Mesothelial cell of epicardium (in vitro differentiated cells): ENCODE results near the gene FYCO1. TPM values are rescaled to one million over a fixed set of nuclear protein-coding genes. Genes with fewer than 3 reads are reported as not detected.
A peak's percentile ranks its signal among the peaks of the same experiment; 100 is the strongest.

ENCODE experiments used
- DNase-seq, 2 experiments: peaks; one replicate each; pipeline ENCODE4 v3.0.0; 2021; ENCODE audit warnings: low spot score in 2 of 2; ENCODE audit not compliant: unreplicated experiment in 2 of 2
- H3K27ac Mint-ChIP-seq: 2 replicates; pipeline ENCODE4 v1.8.0; 2021; ENCODE audit warnings: mixed read lengths
- H3K27me3 Mint-ChIP-seq: 2 replicates; pipeline ENCODE4 v1.8.0; 2021; ENCODE audit warnings: low read depth, mixed read lengths
- H3K36me3 Mint-ChIP-seq: 2 replicates; pipeline ENCODE4 v1.8.0; 2021; ENCODE audit warnings: mixed read lengths
- H3K4me1 Mint-ChIP-seq: 2 replicates; pipeline ENCODE4 v1.8.0; 2021; ENCODE audit warnings: mixed read lengths
- H3K4me3 Mint-ChIP-seq: 2 replicates; pipeline ENCODE4 v1.8.0; 2021; ENCODE audit warnings: mild to moderate bottlenecking, moderate library complexity, mixed read lengths
- H3K9me3 Mint-ChIP-seq: 2 replicates; pipeline ENCODE4 v1.8.0; 2021; ENCODE audit warnings: mixed read lengths
- CTCF ChIP-seq: fragments of 200-600 bp; sonication (generic); IDR thresholded peaks from one replicate; pipeline ENCODE4 v1.5.0; 2021; ENCODE audit warnings: antibody characterized with exemption; ENCODE audit not compliant: unreplicated experiment
- total RNA-seq: library from RNA; stranded (reverse); gene quantifications from 3 replicates; pipeline ENCODE4 v1.2.1, GENCODE V29; 2021

The FYCO1 gene
- total RNA-seq, 1 donor from 2014 or later = 23.1 TPM

GRCh38 chr3:45881078-45882022, 114.3 kb downstream of the FYCO1 start:
- no peaks in the 10 kb centered on the region for H3K36me3 Mint-ChIP-seq
- no peaks in the 10 kb centered on the region for H3K9me3 Mint-ChIP-seq
- DNase-seq = no peak
- H3K4me3 Mint-ChIP-seq = no peak overlapping the region
- TF ChIP-seq CTCF = no peak
- H3K4me1 Mint-ChIP-seq = peaks cover 11% of the 10 kb centered on the region
- H3K27me3 Mint-ChIP-seq = peaks cover 27% of the 10 kb centered on the region
- no peak overlapping the region for H3K27ac Mint-ChIP-seq

GRCh38 chr3:45880725-45881077, 114.9 kb downstream of the FYCO1 start:
- H3K4me3 Mint-ChIP-seq = no peak overlapping the region
- no peak for DNase-seq
- peaks cover 32% of the 10 kb centered on the region for H3K27me3 Mint-ChIP-seq
- H3K9me3 Mint-ChIP-seq = no peaks in the 10 kb centered on the region
- H3K27ac Mint-ChIP-seq = peak overlapping the region; percentile 6
- H3K4me1 Mint-ChIP-seq = peaks cover 11% of the 10 kb centered on the region
- no peaks in the 10 kb centered on the region for H3K36me3 Mint-ChIP-seq
- TF ChIP-seq CTCF = no peak

- no peak for TF ChIP-seq CTCF
- Mint-ChIP-seq H3K4me3 (no peak overlapping the region), H3K36me3 (no peaks in the 10 kb centered on the region), H3K9me3 (peaks cover 8% of the 10 kb centered on the region), H3K4me1 (peaks cover 11% of the 10 kb centered on the region), H3K27me3 (peaks cover 21% of the 10 kb centered on the region), H3K27ac (no peak overlapping the region)
- DNase-seq = no peak
Observed at GRCh38 chr3:45878124-45878523, 117.5 kb downstream of the FYCO1 start.

- Mint-ChIP-seq H3K4me3 (no peak overlapping the region), H3K4me1 (no peaks in the 10 kb centered on the region), H3K27me3 (peaks cover 29% of the 10 kb centered on the region), H3K9me3 (peaks cover 8% of the 10 kb centered on the region), H3K36me3 (no peaks in the 10 kb centered on the region), H3K27ac (no peak overlapping the region)
- TF ChIP-seq CTCF = no peak
- no peak for DNase-seq
Observed at GRCh38 chr3:45874677-45875346, 120.8 kb downstream of the FYCO1 start.

GRCh38 chr3:45873638-45874037, 122.0 kb downstream of the FYCO1 start:
- Mint-ChIP-seq H3K36me3 (no peaks in the 10 kb centered on the region), H3K27ac (no peak overlapping the region), H3K9me3 (peaks cover 8% of the 10 kb centered on the region), H3K4me1 (no peaks in the 10 kb centered on the region), H3K27me3 (peaks cover 35% of the 10 kb centered on the region), H3K4me3 (no peak overlapping the region)
- TF ChIP-seq CTCF = no peak
- no peak for DNase-seq
